NCI-H345 (cell line): ENCODE measurements around the gene PRKCE.
A peak's percentile ranks its signal among the peaks of the same experiment; 100 is the strongest.

Experiments used
- DNase-seq: peaks from one replicate; lab custom pipeline; 2025; lab: John Stamatoyannopoulos, UW

The PRKCE gene

GRCh38 chr2:46118656-46119371 lies 467.3 kb downstream of the PRKCE start:
- no peak for DNase-seq

GRCh38 chr2:46119453-46119852 lies 468.0 kb downstream of the PRKCE start:
- no peak for DNase-seq

- no peak for DNase-seq
Observed at GRCh38 chr2:46120792-46121555, 469.5 kb downstream of the PRKCE start.

DNA sequence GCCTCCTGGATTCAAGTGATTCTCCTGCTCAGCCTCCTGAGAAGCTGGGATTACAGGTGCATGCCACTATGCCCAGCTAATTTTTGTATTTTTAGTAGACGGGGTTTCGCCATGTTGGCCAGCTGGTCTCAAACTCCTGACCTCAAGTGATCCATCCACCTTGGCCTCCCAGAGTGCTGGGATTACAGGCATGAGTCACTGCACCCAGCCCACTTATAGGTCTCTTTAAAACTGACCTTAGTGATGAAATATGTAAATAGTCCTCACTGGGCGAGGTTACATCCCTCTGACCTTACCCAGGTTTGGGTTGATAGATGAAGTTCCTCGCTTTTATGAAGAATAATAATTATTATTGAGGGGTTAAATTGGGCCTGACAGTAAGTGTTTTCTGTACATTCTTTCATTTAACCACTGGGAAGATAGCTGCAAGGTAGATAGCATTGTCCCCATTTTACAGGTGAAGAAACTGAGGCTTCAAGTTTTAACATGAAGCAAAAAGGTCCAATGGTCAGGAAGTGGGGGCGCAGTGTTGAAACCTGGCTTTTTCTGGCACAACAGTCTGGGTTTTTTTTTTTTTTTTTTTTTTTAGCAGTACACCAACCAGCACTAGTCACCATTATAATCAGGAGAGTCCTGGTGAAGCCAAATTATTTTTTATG lies 471.0 kb downstream of the PRKCE start:
- DNase-seq = no peak

DNA sequence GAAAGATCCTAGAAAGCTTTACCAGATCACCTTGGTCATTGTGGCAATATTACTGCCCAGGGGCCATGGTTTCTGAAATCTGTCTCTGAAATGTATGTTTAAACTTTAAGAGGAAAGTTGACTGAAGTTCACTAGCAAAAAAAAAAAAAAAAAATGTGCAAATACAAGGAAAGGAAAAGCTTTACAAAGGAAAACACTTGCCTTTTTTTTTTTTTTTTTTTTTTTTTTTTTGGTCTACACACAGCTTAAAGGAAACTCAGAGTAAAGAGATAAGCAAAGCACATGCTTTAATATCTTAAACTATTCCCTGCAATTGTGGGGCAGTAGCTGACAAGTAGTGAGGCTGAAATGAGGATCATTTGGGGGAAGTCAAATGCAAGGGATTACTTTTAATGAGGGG lies 471.5 kb downstream of the PRKCE start:
- DNase-seq = no peak

- DNase-seq = no peak
Observed at GRCh38 chr2:46125798-46126197, 474.3 kb downstream of the PRKCE start.

DNA sequence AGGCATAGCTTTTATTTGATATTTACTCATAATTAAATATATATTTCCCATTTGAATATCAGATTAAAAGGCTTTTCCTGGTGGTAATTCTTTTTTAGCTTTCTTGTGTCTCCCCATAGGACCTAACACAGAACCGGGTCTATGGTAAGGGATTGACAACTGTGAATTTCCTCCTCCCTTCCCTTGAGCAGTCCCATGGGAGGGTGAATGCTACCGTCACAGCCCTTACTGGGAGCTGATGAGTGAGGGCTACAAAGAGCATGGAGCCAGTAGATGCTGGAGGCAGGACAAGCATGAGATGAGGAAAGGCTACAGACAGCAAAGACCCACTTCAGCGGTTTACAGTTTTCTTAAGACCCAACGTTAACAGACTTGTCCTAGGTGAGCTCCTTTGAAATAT lies 475.1 kb downstream of the PRKCE start:
- no peak for DNase-seq

DNA sequence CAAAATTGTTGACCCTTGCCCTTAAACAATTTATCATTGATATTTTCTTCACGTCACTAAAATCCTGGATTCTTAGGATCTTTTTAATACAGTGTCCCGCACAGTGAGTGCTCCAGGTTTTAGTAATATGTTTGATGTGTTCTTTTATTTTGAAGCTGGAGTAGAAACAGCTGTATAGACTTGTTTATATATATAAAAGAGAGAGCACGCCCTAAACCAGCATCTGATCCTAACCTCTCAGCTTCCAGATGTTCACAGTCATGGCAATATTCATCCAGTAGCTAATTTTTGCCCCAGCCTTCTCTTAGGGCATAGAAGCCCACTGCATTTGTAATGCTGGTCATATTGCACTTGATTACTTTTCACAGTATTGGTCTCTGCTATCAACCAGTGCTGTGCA lies 475.7 kb downstream of the PRKCE start:
- no peak for DNase-seq

- DNase-seq = no peak
Observed at GRCh38 chr2:46130511-46130910, 479.0 kb downstream of the PRKCE start.

DNA sequence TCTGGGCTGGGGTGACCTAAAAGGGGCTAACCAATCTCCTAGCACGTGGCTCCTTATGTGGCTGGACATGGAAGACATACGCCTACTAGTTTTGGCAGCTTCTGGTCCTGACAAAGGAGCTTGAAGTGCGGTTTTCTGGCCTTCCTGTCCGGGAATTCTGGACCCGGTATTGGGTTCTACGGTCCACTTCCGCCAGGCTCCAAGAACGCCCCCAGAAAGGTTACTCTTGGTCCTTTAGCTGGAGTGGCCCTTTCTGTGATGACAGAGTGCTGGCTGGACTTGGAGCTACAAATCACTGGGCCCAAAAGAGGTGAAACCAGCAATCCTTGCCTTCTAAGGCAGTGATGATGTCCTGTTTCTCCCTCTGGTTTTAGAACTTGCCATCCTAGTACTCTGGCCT lies 481.5 kb downstream of the PRKCE start:
- no peak for DNase-seq

GRCh38 chr2:46134531-46135227 lies 483.2 kb downstream of the PRKCE start:
- DNase-seq = peak; percentile 65

- DNase-seq = no peak
Observed at GRCh38 chr2:46135228-46135855, 483.9 kb downstream of the PRKCE start.

DNA sequence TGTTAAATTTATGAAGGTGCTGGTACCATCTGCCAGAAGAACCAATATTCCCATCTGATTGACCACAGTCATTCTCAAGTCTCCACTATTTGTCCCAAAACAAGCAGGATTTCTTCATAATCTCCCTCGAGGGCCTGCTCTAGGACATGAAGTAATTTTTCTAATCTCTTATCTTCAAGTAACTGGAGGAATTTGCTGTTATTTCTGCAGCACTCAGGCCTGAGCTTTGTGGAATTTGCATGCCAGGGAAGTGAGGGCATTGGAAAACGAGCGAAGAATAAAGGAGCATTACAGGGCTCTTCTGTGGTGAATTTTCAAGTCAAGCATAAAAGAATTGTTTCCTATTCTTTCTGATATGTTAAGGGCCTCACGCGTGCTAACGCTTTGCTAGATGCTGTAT lies 484.5 kb downstream of the PRKCE start:
- no peak for DNase-seq

DNA sequence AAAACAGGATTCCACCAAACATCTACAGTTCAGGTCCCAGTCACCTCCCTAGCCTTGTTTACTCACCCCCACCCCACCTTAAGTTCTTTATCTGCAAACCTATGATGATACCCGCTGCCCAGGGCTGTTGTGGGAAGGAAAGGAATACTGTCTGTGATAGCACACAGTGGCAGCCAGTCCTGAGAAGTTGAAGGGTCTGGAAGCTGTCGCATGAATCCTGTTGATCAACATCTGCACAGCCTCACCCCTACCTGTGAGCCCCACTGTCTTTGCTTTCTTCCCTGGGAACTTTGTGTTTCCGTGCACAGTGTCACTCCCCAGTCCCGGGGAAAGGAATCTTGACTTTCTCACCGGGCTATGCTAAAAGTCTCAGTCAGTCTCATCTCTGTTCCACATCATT lies 485.0 kb downstream of the PRKCE start:
- no peak for DNase-seq

DNA sequence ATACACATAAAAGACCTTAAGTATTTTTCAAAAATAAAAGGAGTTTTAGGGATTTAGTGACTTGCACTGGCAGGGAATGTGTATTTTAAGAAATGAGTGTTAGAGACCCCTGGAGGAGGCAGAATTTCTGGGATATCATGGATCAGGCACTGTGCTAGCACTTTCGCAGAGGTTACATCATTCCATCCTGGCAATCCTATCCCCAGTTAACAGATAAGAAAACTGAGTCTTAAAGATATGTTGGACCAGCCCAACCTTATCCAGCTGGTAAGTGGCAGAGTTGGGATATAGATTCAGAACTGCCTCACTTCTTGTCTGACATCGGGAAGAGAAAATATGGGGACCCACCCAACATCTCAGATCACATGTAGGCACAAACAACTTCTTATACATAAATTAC lies 485.5 kb downstream of the PRKCE start:
- no peak for DNase-seq

DNA sequence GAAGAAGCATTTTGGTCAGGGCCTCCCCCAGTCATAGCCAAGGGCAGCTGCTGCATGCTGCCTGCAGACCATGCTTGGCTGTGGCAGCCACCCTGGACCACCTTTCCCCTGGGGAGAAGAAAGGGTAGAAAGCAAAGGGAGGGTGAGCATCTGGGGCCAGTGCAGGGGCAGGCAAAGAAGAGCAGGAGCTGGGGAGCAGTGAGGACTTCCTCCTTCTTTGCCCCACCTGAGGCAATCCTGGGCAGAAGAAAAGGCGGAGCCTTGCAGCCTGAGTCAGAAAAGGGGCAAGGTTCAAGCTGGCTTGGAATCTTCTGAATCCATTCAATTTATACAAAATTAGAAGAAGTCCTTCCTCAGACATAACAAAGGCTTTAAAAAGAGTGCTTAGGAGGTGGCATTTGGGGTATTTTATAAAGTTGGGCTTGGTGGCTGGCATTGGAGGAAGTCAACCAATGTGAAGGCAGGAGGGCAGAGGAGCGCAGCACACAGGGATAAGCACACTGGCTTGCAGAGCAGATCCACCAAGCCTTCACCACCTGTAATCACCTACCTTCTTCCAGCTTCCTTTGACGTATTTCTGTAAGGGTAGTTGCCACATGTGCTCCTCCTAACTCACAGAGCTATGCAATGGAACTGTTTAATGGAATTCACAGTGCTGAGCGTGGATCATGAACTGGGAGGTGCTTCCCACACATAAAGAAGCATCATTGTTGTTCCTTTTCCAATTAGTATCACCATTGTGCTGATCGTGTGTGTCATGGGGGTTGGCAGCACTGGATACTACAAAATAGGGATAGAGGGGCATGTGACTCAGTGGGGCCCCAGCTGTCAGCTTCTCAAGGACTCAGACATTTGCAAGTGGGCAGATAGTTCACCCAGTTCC lies 491.3 kb downstream of the PRKCE start:
- no peak for DNase-seq

GRCh38 chr2:46143429-46144132 lies 492.1 kb downstream of the PRKCE start:
- no peak for DNase-seq

DNA sequence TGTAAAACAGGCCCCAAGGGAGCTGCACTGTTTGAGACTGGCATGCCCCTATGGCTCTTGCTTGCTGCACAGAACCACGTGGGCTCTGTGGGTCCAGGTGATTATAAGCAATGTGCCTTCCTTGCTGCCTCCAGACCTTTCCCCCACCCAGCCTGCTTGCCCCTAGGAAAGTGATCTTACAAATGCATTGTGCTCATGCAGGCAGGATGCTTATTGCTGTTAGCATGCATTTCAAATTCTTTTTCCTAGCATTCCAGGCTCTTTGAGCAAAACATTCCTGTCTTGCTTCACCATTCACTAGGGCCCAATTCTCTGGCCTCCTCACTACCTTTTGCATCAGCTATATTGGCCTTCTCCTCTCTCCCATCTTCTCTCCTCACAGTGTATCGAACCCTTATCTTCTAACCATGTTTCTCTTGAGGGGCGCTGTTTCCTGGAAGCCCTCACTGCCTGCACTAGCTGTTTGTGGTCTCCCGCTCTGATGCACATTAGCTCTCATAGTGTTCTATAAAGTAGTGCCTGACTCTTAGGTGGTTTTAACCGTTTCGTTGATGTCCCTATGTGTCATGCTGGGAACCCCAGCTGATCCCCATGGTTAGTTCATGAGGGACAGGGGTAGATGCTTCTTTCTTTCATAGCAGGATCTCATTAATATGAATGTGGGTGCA lies 492.8 kb downstream of the PRKCE start:
- no peak for DNase-seq

- DNase-seq = no peak
Observed at GRCh38 chr2:46145017-46145416, 493.5 kb downstream of the PRKCE start.

DNA sequence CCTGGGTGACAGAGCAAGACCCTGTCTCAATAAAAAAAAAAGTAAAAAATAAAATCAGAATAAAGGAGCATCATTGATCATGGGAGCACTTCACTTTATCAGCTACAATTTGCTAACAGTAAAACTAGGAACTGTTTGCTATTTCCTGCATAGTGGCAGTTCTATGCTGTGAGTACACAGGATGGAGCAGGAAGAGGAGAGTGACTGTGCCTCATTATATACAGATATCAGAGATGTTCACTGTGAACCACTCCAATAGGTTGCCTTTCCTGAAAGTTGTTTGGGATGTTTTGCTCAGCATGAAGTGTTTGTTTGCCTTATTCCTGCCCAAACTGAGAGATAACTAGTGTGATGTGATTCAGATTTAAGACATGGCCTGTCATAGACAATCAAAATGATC lies 494.4 kb downstream of the PRKCE start:
- no peak for DNase-seq
